Measurements from ENCODE around the gene MYO9A.

The MYO9A gene

GRCh38 chr15:71962537-71962936, 155.4 kb downstream of the MYO9A start:
- no peak for DNase-seq (ENCODE audit: low read depth in 2 of 3, low spot score in 1 of 3)

GRCh38 chr15:71957026-71957425, 160.9 kb downstream of the MYO9A start:
- DNase-seq (ENCODE audit: low read depth in 2 of 3, low spot score in 1 of 3), result no peak

- DNase-seq (ENCODE audit: low read depth in 2 of 3, low spot score in 1 of 3), result no peak
Measured at GRCh38 chr15:71951134-71951533, 166.8 kb downstream of the MYO9A start.

GRCh38 chr15:71945012-71945411, 172.9 kb downstream of the MYO9A start:
- no peak for DNase-seq (ENCODE audit: low read depth in 2 of 3, low spot score in 1 of 3)

GRCh38 chr15:71943806-71944205, 174.1 kb downstream of the MYO9A start:
- DNase-seq (ENCODE audit: low read depth in 2 of 3, low spot score in 1 of 3), result no peak

GRCh38 chr15:71939981-71940588, 177.9 kb downstream of the MYO9A start:
- DNase-seq (ENCODE audit: low read depth in 2 of 3, low spot score in 1 of 3), result no peak

- no peak for DNase-seq (ENCODE audit: low read depth in 2 of 3, low spot score in 1 of 3)
Measured at GRCh38 chr15:71937650-71938311, 180.2 kb downstream of the MYO9A start.

GRCh38 chr15:71934446-71934845, 183.5 kb downstream of the MYO9A start:
- no peak for DNase-seq (ENCODE audit: low read depth in 2 of 3, low spot score in 1 of 3)

- DNase-seq (ENCODE audit: low read depth in 2 of 3, low spot score in 1 of 3), result no peak
Measured at GRCh38 chr15:71932689-71933088, 185.3 kb downstream of the MYO9A start.

- no peak for DNase-seq (ENCODE audit: low read depth in 2 of 3, low spot score in 1 of 3)
Measured at GRCh38 chr15:71931261-71931660, 186.7 kb downstream of the MYO9A start.

GRCh38 chr15:71925145-71925544, 192.8 kb downstream of the MYO9A start:
- DNase-seq (ENCODE audit: low read depth in 2 of 3, low spot score in 1 of 3), result no peak

- no peak for DNase-seq (ENCODE audit: low read depth in 2 of 3, low spot score in 1 of 3)
Measured at GRCh38 chr15:71921191-71921590, 196.8 kb downstream of the MYO9A start.

GRCh38 chr15:71920573-71920972, 197.4 kb downstream of the MYO9A start:
- no peak for DNase-seq (ENCODE audit: low read depth in 2 of 3, low spot score in 1 of 3)

- DNase-seq (ENCODE audit: low read depth in 2 of 3, low spot score in 1 of 3), result no peak
Measured at GRCh38 chr15:71916834-71917233, 201.1 kb downstream of the MYO9A start.

- no peak for DNase-seq (ENCODE audit: low read depth in 2 of 3, low spot score in 1 of 3)
Measured at GRCh38 chr15:71914092-71914491, 203.9 kb downstream of the MYO9A start.

- no peak for DNase-seq (ENCODE audit: low read depth in 2 of 3, low spot score in 1 of 3)
Measured at GRCh38 chr15:71899674-71900073, 218.3 kb downstream of the MYO9A start.

GRCh38 chr15:71893691-71894090, 224.3 kb downstream of the MYO9A start:
- no peak for DNase-seq (ENCODE audit: low read depth in 2 of 3, low spot score in 1 of 3)

GRCh38 chr15:71892335-71892734, 225.6 kb downstream of the MYO9A start:
- DNase-seq (ENCODE audit: low read depth in 2 of 3, low spot score in 1 of 3), result no peak

- no peak for DNase-seq (ENCODE audit: low read depth in 2 of 3, low spot score in 1 of 3)
Measured at GRCh38 chr15:71891026-71891425, 226.9 kb downstream of the MYO9A start.

- DNase-seq (ENCODE audit: low read depth in 2 of 3, low spot score in 1 of 3), result no peak
Measured at GRCh38 chr15:71889947-71890346, 228.0 kb downstream of the MYO9A start.

- no peak for DNase-seq (ENCODE audit: low read depth in 2 of 3, low spot score in 1 of 3)
Measured at GRCh38 chr15:71889385-71889784, 228.6 kb downstream of the MYO9A start.

GRCh38 chr15:71888797-71889196, 229.2 kb downstream of the MYO9A start:
- DNase-seq (ENCODE audit: low read depth in 2 of 3, low spot score in 1 of 3), result no peak

- no peak for DNase-seq (ENCODE audit: low read depth in 2 of 3, low spot score in 1 of 3)
Measured at GRCh38 chr15:71885390-71885789, 232.6 kb downstream of the MYO9A start.

Measured in stimulated activated CD4-positive, alpha-beta T cell treated with anti-CD3 and anti-CD28 coated beads, Interleukin-12 subunit alpha, Interleukin-12 subunit beta, amount 100 ng/mL, for 48 hours (primary cell).